CD4-positive, alpha-beta T cell treated with Interleukin-15 for 1 hour (primary cell): ENCODE measurements around the gene CNPY1.

Experiments used
- DNase-seq: peaks from one replicate; pipeline ENCODE4 v3.0.0-alpha.2; 2020

Gene CNPY1

DNA sequence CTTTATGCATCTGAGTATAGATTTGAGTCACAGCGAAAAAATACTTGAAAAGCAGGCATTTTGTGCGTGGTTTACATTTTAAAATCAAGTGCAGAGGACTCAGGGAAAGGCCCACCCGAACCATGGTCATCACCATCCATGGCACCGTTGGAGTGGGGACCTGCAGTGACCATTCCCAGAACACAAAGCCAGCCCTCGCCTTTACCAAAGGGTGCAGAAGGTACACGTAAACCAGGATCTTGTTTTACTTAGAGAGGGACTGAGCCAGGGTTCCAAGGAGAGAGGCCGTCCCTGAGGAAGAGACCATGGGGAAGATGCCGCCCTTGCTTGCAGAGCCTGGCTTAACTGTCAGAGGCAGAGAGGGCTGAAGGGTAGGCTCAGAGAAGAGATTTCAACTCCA is 12.0 kb upstream of the CNPY1 start:
- DNase-seq = no peak

DNA sequence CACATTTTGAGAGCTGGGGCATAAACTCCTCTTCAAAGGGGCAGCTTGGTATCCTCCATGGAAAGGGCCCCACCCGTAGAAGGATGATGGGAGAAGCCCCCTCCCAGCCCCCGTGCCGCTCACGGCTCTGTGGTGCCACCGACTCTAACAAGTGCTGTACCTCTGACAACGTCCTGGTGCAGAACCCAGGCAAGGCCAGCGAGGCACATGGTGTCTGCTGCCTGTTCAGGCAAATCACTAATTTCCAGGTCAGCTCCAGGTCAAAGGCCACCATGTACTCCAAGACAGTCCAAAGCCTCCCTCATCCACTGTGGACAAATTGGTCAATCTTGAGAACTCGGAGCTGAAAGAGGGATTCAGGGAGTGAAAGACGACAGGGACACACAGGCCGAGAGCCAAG is 11.4 kb upstream of the CNPY1 start:
- no peak for DNase-seq

DNA sequence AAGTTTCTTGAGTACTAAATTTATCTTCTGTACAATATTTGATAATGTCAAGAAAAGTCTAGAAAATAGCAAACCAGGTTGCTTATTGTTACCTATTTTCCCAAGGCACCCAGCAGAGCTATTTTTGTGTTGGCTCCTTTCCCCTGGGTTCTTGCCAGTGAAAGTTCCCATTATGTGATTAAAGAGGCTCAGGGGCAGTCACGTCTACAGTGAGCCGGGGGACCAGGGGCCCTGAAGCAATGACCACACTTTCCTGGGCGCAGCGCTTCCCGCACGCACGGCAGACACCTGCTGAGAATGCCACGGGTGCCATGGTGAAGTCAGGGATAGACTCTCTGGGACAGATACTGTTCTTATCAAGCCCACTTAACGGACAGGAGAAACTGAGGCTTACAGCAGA is 10.4 kb upstream of the CNPY1 start:
- DNase-seq = no peak

DNA sequence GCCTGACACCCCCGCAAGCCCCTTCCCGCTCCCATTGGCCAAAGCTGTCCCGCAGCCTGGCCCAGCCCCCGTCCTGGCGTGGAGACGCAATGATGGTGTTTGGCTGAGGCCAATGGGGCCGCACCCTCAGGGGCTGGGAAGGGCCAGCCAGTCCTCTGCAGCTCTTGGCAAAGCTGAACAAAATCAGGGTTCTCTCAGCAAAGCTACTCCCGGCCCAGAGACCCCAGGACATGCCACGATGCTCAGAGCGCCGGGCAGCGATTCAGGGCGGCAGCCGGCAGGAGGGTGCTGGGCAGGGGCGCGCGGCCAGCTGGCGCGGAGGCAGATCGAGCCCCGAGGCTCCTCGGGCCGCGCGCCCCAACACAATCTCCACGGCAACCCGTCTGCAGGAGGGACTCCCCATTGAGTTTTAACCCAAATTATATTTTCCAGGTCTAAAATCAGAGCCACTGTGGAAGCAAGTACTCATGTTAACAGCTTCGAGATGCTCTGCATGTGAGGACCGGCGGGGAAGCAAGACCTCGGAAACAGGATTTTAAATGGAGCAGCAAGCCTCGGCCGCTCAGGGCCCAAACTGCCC is 8.8 kb upstream of the CNPY1 start:
- no peak for DNase-seq

DNA sequence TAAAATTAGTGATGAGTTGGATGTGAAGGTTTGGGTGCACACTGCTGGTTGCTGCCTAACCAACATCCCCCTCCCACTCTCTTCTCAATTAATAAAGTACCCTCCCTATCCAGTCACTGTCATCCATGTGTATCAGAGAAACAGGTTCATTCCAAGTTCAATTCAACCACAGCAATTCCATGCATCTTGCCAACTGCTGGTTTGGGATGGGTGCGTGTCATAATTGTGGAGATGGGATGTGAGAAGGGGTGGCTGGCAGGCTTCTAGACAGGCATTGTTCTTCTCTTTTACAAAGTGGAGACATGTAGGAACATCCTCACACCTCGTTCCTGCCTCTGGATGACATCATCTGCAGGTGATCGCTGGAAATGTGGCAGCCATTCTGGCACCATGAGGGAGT is 7.5 kb upstream of the CNPY1 start:
- DNase-seq = no peak

DNA sequence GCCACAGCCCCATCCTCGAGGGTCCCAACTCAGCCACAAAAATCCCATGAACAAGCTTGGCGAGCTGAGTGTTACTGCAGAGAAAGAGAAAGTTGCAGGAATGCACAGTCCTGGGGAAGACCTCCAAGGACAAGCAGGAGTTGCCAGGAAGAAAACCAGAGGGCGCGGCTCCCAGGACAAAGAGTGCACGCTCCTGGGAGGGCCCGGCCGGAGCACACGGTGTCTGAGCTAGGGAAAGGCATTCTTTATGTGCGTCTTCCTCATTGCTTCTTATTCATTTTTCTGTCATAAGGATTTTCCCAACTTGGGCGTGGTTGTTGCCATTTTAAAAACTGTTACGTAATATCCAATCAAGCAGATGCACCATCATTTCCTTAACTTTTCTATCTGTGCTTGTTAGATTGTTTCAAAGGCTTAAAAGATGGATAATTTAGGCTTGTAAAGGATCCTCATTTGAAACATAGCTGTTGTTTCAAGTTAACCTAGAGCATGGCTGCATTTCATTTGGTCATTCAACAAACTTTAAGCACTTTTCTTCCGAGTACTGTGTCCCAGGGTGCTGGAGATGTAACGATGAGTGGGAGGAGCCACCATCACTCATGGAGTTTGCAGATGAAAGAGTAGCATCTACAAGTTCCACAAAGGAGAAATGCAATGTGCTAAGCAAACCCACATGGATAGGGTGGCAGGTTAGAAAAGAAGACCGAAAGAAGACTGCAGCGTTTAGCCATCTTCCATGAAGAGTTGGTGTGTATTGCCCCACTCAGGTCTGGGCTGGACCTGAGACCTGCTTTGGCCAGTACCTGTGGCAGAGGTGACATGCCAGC is 5.6 kb upstream of the CNPY1 start:
- DNase-seq = no peak

DNA sequence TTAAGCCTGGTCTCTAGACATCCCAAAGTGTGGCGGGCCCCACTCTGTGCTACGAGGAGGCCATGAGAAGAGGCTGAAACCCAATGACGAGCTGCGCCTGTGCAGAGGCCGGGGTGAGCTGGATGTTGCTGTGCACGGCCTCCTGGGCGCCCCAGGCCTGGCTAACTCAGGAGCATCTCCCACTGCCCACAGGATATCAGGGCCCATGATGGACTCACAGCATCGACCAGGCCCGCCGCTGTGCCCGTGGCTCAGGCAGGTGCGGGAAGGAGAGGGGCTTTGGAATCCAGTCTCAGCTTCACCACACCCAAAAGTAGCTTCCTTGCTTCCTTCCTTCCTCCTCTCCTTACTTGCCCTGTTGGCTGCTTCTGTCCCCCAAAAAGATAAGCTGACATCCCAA is 4.6 kb upstream of the CNPY1 start:
- DNase-seq = no peak

DNA sequence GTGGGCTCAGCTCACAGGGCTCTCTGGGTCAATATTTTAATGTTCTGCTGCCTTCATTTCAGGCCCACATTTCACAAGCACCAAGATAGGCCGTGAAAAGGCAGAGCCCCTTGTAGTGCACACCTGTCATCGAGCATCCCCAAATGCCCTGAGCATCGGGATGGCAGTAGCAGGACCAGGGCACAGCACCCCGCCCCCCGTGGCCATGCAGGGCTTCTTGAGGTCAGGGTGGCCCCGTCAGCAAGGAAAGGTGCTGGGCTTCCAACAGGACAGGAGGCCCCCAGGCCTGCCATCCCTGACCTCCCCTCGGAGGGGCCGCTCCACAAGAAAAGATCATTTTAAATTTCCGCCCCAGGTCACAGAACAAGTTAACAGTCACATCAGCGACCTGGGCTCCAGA is 2.9 kb upstream of the CNPY1 start:
- no peak for DNase-seq

DNA sequence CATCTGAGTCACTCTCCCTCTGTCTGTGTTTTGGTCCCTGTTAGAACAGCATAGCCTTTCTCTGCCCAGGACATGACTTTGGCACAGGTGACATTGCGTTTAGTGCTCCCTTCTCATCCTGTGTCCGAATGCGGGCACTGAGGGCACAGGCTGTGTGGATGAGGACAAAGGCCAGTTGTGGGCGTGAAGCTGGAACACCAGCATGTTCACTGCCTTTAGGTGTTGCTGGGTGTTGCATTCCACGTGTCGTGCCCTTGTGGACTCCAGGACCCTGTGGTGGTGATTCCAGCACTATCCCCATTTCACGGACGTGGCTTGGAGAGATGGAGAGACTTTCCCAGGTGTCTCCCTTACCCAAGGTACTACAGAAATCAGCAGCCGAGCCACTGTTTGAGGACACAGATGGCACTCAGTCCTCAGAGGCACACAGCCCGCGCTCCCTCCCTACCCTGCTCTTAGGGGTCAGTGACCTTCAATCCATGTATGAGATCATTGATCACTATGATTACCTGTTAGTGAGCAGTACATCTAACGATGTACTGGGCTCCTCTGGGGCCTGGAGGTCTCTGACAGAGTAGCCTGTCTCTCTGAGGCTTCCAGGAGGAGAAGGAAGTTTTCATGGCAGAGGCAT is 917 bp upstream of the CNPY1 start:
- no peak for DNase-seq

DNA sequence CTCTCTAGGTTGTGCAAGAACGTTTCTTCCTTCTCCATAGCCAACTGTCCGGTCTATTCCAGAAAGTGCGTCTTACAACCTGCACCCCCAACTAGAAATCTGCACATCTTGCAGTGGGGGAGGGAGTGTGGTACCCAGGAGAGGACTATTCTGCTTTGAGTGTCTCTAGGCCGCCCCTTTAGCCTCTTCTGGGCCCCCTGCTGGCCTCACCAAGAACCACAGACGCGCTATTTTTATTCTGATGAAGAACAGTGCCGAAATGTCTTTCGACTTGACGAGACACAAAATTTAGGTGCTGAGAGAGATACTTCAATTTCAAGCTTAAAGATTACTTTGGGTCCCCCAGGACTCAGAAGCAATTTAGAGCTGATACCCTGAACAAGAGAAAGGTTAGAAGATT is 1.0 kb downstream of the CNPY1 start:
- no peak for DNase-seq

DNA sequence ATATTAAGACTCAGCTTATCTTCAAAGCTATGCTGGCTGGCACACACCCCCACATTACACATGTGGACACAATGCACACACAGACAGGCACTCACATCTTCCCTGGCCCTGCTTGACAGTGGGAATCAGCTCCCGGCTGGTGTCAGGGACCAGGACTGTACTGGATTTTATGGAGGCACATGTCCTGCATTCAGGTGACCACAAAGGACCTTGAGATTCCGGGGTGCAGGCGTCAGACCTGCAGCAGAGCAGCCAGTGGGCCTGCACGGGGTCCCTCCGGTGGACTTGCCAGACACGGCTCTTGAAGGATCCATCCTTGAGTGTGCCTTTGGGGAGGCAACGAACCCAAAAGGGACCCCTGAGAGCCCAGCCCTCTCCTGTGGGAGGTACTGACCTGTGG is 1.9 kb downstream of the CNPY1 start:
- no peak for DNase-seq

DNA sequence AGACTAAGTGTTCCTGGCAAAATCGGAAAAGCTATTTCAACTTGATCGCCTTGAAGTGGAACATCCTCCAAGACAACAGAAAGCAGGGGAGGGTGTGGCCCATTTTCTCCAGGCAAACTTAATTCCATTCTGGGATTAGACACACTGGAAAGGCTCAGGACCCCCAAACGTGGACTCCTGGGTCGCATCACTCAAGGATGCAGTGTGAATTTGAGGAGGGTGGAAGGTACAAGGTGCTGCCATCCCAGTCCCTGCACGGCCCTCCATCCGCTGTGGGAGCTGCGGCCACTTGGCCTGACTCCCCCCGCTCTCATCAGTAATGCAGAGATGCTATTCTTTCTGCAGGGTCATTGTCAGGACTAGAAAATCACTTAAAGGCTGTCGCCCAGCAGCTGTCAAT is 2.4 kb downstream of the CNPY1 start:
- no peak for DNase-seq

DNA sequence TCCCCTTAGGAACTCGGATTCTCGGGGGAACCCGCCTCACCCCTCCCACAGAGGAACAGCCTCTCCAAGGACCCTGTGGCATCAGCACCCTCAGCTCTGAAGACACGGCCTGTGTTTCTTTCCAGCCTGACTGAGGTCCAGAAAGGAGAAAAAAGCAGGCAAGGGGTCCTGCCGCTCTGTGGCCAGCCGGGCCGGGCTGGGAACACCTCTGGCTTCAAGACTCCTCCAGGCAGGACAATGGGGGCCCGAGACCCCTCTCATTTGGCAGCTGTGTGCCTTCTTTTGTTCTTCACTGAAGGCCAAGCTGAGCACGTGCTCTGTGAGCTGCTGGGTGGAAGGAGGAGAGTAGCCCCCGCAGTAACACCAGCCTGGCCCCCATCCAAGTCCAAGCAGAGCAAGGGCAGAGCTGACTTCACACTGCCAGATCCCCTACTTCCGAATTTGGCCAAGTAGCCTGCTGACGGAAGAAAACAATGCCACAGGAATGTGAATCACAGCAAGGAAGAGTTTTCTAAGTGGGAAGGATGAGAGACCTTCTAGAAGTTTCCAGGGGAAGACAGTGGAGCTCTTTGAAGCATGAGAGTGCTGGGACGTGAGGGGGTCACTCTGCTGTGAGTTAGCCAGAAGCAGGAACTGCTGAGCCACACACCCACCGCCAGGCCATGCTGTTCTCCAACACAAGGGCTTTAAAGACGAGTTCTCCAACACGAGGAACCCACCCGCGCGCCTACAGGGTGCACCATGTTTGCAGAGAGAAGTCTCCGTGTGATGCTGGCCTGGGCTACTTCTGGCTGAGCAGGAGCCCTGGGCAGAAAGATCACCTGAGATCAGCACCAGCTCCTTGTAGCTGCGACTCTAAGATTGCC is 3.1 kb downstream of the CNPY1 start:
- DNase-seq = no peak

DNA sequence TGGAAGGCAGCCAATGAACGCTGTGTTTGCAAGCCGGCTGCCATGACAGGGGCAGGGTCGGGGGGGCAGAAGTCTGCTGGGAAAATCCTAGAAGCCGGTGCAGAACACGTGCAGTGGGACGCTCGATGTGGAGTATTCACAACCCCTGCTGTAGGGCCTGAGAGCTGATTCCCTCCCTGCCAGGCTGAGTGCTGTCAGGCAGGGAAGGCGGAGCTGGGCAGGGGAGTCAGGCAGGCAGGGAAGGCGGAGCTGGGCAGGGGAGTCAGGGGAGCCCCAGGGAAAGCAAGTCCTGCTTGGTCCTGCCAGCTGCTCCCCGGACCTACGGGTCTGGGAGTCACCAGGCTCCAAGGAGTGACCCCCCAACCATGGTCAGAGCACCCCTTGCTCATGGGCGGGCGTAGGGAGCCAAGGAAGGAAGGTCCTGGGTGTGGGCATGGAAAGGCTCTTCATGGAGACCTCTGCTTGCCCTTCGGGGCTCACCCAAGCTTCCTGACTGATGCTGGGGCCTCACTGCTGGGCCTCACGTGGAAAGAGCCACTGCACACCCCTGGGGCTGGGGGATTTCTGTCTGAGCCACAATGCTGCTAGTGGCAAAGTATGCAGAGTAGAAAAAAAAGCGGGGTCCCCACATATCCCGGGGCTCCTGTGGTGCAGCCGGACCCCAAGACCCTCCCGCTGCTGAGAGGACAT is 4.2 kb downstream of the CNPY1 start:
- no peak for DNase-seq

DNA sequence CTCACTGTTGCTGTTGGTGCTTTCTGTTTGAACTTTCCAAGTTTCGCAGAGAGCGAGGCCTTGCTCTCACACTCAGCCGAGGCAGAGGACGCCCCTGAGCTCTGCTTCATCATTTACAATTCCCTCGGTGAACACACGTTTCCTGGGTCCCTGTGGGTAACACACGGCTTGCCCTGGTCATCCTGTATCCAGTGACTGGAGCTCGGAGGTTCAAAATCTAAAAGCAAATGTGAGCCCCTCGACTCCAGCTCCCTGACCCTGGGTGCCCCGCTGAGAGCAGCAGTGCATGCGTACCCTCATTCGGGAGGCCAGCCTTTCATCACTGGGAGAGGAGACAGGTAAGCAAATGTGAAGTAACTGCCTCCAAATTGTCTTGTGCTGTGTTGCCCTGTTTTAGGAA is 5.8 kb downstream of the CNPY1 start:
- no peak for DNase-seq

DNA sequence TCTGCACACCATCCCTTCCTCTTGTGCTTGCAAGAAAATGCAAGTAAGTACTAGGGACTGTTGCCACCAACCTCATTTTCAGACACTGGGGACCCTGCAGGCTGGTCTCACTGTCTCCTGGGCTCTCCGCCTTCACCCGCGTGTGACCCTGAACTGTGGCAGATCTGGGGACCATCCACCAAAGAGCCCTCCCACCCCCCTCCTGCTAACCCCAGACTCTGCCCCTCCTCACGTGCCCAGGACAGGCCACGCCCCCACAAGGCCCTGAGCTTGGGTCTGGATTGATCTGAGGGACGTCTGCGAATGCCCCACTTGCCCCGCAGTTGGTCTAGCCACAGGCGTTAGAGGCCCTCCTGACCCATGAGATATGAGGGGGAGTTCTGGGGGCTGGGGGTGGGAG is 8.1 kb downstream of the CNPY1 start:
- no peak for DNase-seq

DNA sequence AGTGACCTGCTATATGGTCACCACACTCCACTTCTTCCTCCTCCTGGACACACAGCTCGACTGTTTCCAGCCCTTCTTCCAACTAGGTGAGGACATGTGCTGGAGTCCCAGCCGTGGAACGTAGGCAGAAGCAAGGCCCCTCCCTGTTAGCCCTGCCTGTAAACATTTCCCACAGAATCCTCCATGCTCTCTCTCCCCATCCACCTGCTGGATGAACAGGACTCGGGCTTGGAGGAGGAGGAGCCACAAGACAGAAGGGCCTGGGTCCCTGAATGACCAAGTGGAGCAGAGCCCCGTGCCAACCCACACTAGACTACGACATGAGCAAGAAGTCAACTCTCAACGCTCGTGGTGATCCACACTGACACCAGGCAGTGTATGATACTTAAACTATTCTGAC is 9.9 kb downstream of the CNPY1 start:
- no peak for DNase-seq

DNA sequence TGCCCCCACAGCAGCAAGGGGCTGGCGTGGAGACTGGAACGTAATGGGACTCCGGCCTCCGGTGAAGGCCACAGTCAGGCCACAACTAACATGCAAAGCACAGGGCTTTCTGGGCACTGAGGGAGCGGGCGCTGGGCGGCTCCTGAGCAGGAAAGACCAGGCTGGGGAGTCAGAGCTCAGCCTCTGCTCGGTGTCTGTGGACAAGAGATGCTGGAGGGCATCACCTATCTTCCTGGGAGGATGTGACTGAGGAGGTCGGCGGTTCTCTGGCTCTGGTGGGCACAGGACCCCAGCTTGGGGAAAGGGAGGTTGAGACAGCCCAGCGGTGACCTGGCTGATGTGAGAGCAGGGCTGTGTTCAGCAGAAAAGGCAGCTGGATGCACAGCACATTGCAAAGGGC is 11.7 kb downstream of the CNPY1 start:
- no peak for DNase-seq

DNA sequence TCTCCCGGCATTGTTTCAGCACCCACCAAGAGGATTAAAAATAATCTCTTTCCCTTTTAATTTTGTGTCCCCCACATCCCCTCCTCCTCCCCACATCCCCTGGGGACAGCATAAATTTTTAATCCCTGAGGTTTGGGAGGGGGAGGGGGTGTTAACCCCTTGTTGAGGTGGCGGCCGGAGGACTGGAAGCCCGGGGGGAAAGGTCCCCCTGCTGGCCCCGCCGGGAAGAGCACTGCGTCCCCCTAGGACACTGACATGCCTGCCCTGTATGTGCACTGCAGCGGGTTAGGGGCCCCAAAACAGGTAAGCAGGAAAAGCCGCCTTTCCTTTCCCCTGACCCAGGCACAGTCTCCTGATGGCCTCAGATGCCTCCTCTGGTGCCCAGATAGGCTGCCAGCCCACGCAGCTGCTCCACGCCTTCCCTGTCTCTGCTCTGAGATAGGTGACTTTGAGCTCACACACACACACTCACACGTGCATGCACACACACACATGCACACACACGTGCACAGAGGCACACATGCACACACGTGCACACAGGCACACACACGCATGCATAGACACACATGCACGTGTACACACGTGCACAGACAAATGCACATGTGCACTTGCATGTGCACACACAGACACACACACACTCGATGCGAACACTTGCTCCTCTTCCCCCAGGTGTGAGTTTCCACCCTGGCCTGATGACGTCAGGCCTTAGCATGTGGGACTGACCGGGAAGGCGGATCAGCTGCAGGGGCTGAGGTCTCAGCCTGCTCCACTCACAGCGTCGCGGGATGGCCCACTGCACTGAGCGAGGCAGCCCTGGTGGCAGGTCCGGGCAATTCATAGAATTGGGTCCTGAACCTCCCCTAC is 12.3 kb downstream of the CNPY1 start:
- DNase-seq = no peak

DNA sequence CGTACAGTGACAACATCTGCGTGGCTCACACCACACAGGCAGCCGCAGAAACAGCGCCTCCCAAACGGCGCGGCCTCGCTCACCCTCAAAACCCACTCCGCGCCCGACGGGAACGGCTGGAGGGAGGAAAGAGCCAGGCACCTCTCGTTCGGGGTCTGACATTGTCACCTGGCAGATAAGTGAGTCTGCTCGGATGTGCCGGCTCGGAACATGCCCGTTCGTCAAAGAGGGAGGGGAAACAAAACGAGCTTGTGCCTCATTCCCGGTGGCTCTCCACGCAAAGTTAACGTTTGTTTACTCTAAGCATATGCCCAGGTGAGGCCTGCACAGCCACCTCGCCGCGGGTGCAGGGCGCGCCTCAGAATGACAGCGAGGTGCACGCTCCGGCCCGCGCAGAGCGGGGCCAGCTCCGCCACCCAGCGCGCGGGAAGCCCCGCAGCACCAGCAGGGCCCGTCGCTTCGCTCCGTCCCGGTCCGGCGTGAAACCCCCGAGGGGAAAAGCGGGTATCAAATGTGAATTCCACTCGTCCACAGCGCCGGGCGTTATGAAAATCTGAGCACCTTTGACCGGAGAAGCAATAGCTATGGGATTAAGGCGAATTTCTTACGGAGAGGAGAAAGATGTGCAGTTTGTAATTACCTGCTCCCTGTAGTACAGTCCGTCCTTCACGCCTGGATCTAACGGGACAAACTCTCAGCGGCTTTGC is 13.1 kb downstream of the CNPY1 start:
- no peak for DNase-seq

DNA sequence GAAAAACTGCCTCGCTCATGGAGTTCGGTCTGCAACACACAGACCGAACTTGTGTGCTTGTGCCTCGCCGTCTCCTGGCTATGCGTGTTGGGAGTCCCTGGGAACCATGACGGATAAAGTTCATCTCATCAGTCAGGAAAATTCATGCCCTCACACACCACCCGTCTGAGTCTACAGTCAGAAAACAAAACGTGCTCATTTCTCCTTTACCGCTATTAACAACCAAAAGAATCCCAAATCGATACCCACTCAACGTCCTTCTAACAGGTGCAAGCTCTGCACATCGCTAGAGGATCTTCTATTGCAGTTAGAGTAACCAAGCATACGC is 13.6 kb downstream of the CNPY1 start:
- DNase-seq = no peak
